ENCODE data around the gene PHLDA2. TPM values are rescaled to one million over a fixed set of nuclear protein-coding genes. Genes with fewer than 3 reads are reported as not detected.
"Not testable (repeated sequence)": the region's sequence is repeated elsewhere in the genome, so short reads cannot be mapped to it uniquely, and the experiment has no call there.

The PHLDA2 gene
- total RNA-seq, 1 experiment from 2014 or later, result 13.1 TPM

DNA sequence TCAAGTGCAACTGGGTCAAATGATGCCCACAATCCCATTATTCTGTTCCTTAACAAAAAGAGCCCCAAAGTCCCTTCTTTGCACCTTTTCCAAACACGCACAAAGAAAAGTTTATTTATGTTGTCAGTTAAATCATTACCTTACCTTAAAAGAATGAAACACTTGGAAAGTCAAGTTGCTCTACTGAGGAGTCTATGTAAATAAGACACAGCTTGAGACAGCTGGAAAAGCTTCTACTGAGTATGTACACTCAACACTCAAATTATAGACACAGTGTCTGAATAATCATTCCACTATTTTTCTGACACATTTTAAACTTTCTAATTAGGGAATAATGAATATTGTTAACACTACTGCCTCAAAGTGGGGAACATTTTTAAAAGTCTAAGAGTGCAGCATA, 21.6 kb upstream of the PHLDA2 start:
- no peak for DNase-seq (ENCODE audit: low read depth, low spot score)
- in situ Hi-C loops (cut with HindIII; ENCODE audit: low pct_unique_long_range_greater_than_20kb, low sequenced_read_pairs), result no loop called here

- no peak for DNase-seq (ENCODE audit: low read depth, low spot score)
- in situ Hi-C loops (cut with HindIII; ENCODE audit: low pct_unique_long_range_greater_than_20kb, low sequenced_read_pairs), result no loop called here
These were observed 20.7 kb upstream of the PHLDA2 start for GRCh38 chr11:2949920-2950319.

- no peak for DNase-seq (ENCODE audit: low read depth, low spot score)
- in situ Hi-C loops (cut with HindIII; ENCODE audit: low pct_unique_long_range_greater_than_20kb, low sequenced_read_pairs), result no loop called here
These were observed 18.5 kb upstream of the PHLDA2 start for GRCh38 chr11:2947744-2948143.

DNA sequence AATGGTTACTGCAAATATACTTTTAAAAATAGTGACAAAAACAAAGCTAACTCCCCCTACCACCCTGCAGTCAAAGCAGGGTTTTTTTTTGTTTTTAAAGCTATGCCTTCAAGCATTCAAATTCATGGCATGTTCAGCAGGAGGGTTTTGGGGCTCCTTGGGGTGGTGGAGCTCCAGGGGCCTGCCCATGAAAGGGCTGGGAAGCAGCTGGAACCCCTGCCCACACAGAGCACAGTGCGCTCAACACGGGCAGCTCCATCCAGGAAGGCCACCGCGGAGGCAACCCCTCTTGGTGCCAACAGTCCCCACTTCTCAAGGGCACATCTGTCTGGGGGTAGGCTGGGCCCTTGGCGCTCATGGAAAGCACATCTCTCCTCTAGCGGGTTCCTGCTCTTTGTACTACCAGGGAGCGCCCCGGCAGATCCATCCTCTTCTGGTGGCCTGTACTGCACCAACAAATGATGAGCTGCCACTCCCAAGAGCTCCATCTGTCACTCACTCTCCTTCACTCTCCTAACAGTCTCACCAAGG, 16.6 kb upstream of the PHLDA2 start:
- in situ Hi-C loops (cut with HindIII; ENCODE audit: low pct_unique_long_range_greater_than_20kb, low sequenced_read_pairs), result no loop called here

GRCh38 chr11:2945031-2945756, 16.0 kb upstream of the PHLDA2 start:
- no peak for DNase-seq (ENCODE audit: low read depth, low spot score)
- in situ Hi-C loops (cut with HindIII; ENCODE audit: low pct_unique_long_range_greater_than_20kb, low sequenced_read_pairs), result no loop called here

More for the DNA sequence above, 16.6 kb upstream of the PHLDA2 start:
- DNase-seq (ENCODE audit: low read depth, low spot score), result no peak

- DNase-seq (ENCODE audit: low read depth, low spot score), result no peak
- in situ Hi-C loops (cut with HindIII; ENCODE audit: low pct_unique_long_range_greater_than_20kb, low sequenced_read_pairs), result no loop called here
These were observed 15.3 kb upstream of the PHLDA2 start for GRCh38 chr11:2944530-2944929.

DNA sequence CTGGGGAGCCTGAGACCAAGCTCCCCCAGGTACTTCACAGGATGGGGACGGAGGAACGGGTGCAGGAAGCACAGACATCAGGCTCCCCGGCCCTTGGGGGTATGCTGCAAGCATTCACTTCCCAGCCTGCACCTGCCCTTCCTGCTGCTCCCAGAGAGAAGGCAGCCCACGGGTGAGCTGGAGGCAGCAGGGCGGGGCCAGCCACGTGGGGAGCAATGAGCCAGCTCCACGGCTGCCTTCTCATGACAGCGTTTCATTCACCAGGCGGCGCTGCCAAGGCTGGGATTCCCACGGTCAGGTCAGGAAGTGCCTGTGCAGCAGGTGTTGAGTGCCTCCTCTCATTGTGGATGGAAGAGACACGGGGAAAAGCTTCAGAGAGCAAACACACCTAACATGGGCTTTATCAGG, 14.5 kb upstream of the PHLDA2 start:
- in situ Hi-C loops (cut with HindIII; ENCODE audit: low pct_unique_long_range_greater_than_20kb, low sequenced_read_pairs), result no loop called here
- DNase-seq (ENCODE audit: low read depth, low spot score), result no peak

- DNase-seq (ENCODE audit: low read depth, low spot score), result no peak
- in situ Hi-C loops (cut with HindIII; ENCODE audit: low pct_unique_long_range_greater_than_20kb, low sequenced_read_pairs), result no loop called here
These were observed 13.9 kb upstream of the PHLDA2 start for GRCh38 chr11:2942872-2943710.

DNA sequence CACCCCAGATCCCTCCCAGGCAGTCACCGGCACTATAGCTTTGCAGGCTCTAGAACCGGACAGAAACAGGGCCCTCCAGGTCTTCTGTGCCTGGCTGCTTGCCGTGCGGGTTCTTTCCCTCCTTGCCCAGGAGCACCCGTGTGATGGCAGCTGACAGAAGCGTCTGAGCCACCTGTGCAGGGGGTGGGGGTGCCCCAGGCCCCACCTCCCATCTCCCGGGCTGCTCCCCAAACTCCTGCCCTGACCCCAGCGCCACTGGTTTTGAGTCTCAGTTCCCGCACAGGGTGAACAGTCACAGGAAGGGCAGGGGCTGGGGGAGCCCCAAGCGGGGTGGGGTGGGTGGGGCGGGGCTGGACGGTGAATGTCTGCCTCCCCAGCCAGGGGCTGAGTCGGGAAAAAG, 13.2 kb upstream of the PHLDA2 start:
- in situ Hi-C loops (cut with HindIII; ENCODE audit: low pct_unique_long_range_greater_than_20kb, low sequenced_read_pairs), result no loop called here
- no peak for DNase-seq (ENCODE audit: low read depth, low spot score)

DNA sequence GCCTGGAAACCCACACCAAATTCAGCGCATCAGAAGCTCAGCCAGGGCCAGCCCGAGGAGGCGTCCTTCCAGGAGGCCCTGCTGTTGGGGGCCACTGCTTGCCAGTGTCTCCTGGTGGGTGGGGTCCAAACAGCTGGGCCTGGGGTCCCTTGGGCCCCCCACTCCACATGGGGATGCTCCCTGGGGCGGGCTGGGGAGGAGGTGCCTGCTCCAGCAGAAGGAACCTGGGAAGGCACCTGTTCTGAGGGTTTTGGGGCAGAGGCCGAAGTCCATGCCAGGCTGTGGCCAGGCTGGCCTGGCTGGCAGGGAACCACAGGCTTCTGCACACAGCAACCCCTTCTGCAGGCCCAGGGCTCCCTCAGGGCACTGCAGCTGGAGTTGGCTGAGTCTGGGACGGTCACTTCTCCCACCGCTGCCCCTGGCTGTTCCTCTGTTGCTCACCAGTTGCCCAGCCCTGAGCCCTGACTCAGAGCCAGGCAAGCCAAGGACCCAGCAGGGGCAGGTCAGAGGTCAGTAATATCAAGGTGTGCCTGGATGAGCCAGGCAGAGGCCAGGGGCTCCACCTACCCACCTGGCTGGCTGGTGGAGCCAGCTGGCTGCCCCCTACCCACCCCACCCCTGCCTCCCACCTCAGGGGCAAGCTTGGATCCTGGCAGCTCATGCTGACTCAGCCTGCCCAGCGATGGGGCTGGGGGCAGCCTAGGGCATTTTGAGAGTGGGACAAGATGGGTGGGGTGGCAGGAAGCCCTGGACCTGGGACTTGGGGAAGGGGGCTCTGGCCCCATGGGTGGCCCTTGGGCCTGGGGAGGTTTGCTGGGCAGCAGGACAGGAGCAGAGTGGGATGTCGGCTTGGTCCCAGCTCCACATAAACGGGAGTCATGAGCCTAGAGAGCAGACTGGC, 12.0 kb upstream of the PHLDA2 start:
- no peak for DNase-seq (ENCODE audit: low read depth, low spot score)
- in situ Hi-C loops (cut with HindIII; ENCODE audit: low pct_unique_long_range_greater_than_20kb, low sequenced_read_pairs), result no loop called here

GRCh38 chr11:2940147-2940920, 11.1 kb upstream of the PHLDA2 start:
- in situ Hi-C loops (cut with HindIII; ENCODE audit: low pct_unique_long_range_greater_than_20kb, low sequenced_read_pairs), result no loop called here
- DNase-seq (ENCODE audit: low read depth, low spot score), result no peak

- in situ Hi-C loops (cut with HindIII; ENCODE audit: low pct_unique_long_range_greater_than_20kb, low sequenced_read_pairs); DNase-seq (ENCODE audit: low read depth, low spot score): not testable (repeated sequence)
These were observed 9.5 kb upstream of the PHLDA2 start for GRCh38 chr11:2938458-2939418.

GRCh38 chr11:2937641-2938457, 8.6 kb upstream of the PHLDA2 start:
- in situ Hi-C loops (cut with HindIII; ENCODE audit: low pct_unique_long_range_greater_than_20kb, low sequenced_read_pairs); DNase-seq (ENCODE audit: low read depth, low spot score): not testable (repeated sequence)

DNA sequence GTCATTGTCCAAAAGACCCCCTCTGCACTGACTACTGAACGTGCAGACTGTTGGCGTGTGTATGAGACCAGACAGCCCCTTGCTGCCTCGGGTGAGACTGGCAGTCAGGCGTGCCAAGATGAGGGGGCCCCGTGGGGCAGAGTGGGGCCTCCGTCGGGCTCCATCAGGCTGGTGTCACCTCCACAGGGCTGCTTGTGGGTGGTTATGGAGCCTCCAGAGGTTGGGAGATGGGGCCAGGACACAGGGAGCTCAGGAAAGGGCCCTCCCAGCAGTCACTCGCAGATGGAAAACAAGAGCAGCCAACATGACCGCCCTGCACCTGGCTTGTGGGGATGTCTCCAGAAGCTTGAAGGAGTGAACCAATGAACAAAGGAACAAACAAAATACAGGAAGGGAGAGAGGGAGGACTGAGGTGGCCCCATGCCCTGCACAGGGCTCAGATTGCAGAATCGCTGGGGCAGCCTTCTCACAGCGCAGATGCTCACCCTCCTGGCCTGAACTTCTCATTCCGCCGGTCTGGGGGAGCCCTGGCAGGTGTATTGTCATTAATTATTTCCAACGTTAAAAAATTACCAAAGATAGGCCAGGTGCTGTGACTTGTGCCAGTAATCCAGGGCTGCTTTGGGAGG, 5.5 kb upstream of the PHLDA2 start:
- in situ Hi-C loops (cut with HindIII; ENCODE audit: low pct_unique_long_range_greater_than_20kb, low sequenced_read_pairs), result no loop called here
- DNase-seq (ENCODE audit: low read depth, low spot score), result no peak

GRCh38 chr11:2934021-2934550, 4.9 kb upstream of the PHLDA2 start:
- in situ Hi-C loops (cut with HindIII; ENCODE audit: low pct_unique_long_range_greater_than_20kb, low sequenced_read_pairs), result no loop called here
- no peak for DNase-seq (ENCODE audit: low read depth, low spot score)

Measured in SK-MEL-5 (cell line).